Measurements from ENCODE around the gene COL27A1. TPM values are rescaled to one million over a fixed set of nuclear protein-coding genes. Genes with fewer than 3 reads are reported as not detected.

The COL27A1 gene
- total RNA-seq, 1 experiment from 2014 or later = 12.0 TPM

GRCh38 chr9:114134827-114135396, 20.4 kb upstream of the COL27A1 start:
- DNase-seq (ENCODE audit: low read depth, low spot score) (no peak), ATAC-seq (no peak)
- Histone ChIP-seq H3K27ac (ENCODE audit: low read depth, low read length) (no peak overlapping the region), H3K4me3 (replicated peaks in 1 of 2; ENCODE audit: low read depth in 1 of 2, low read length in 2 of 2) (no peak overlapping the region), H4K20me1 (ENCODE audit: insufficient read depth) (no peaks in the 10 kb centered on the region), H3K79me2 (ENCODE audit: insufficient read depth, low read length) (no peaks in the 10 kb centered on the region), H3K9me2 (ENCODE audit: insufficient read depth) (no peaks in the 10 kb centered on the region), H2AFZ (ENCODE audit: low read depth, low read length, poor library complexity, severe bottlenecking) (no peak overlapping the region), H3K36me3 (ENCODE audit: control insufficient read depth in 1 of 2, insufficient read depth in 2 of 2, low read length in 2 of 2) (no peaks in the 10 kb centered on the region), H3K9ac (ENCODE audit: low read length) (no peak overlapping the region), H3K27me3 (ENCODE audit: insufficient read depth, low read length) (no peaks in the 10 kb centered on the region; the same call in 1 of the 2 replicates), H3K4me1 (ENCODE audit: control insufficient read depth in 1 of 2, insufficient read depth in 2 of 2, low read length in 2 of 2) (no peaks in the 10 kb centered on the region), H3K9me3 (ENCODE audit: control insufficient read depth in 1 of 2, insufficient read depth in 1 of 2, low read depth in 1 of 2, low read length in 2 of 2) (no peaks in the 10 kb centered on the region), H3K4me2 (ENCODE audit: low read length) (no peak overlapping the region)
- intact Hi-C loops (cut with micrococcal nuclease) = no loop called here
- CTCF ChIA-PET = no interaction called here
- TF ChIP-seq TCF7L2 (IDR thresholded peaks at IDR 0.05; ENCODE audit: borderline replicate concordance, extremely low read depth, insufficient read depth, insufficient read length) (no peak), ATF3 (IDR thresholded peaks at IDR 0.05) (no peak), SP1 (IDR thresholded peaks at IDR 0.05; ENCODE audit: low read depth) (no peak), EZH2phosphoT487 (IDR thresholded peaks at IDR 0.05; ENCODE audit: borderline replicate concordance) (no peak), POLR2AphosphoS5 (IDR thresholded peaks at IDR 0.05; ENCODE audit: low read depth, low read length) (no peak), MAX (IDR thresholded peaks at IDR 0.05) (no peak), ZNF274 (IDR thresholded peaks at IDR 0.05; ENCODE audit: low read depth, low read length) (no peak)
- no TSS peak for BruUV-seq (replicated peaks)
- POLR2A ChIA-PET = interaction anchor here (0.6 kb wide), 1 partner anchor 142 kb away, joined by 3 read pairs; no protein-coding TSS in a partner anchor
- RAD21 ChIA-PET (ENCODE audit: low non-redundant PET in 1 of 2, low total read pairs in 2 of 2, uncharacterized antibody in 2 of 2, unreplicated experiment in 2 of 2) = no interaction called here

- no peaks in the 10 kb centered on the region for H3K9me2 ChIP-seq (ENCODE audit: insufficient read depth)
- ChIA-PET CTCF (interaction anchor here (0.7 kb wide), 1 partner anchor 29 kb away, joined by 3 read pairs; no protein-coding TSS in a partner anchor), RAD21 (ENCODE audit: low non-redundant PET in 1 of 2, low total read pairs in 2 of 2, uncharacterized antibody in 2 of 2, unreplicated experiment in 2 of 2) (no interaction called here), POLR2A (no interaction called here)
- H3K36me3 ChIP-seq (ENCODE audit: control insufficient read depth in 1 of 2, insufficient read depth in 2 of 2, low read length in 2 of 2) = no peaks in the 10 kb centered on the region
- H3K4me3 ChIP-seq (replicated peaks in 1 of 2; ENCODE audit: low read depth in 1 of 2, low read length in 2 of 2) = no peak overlapping the region
- H3K27me3 ChIP-seq (ENCODE audit: insufficient read depth, low read length) = peaks cover 15% of the 10 kb centered on the region
- TF ChIP-seq JUND (IDR thresholded peaks at IDR 0.05) = no peak
- no peak for TF ChIP-seq EGR1 (IDR thresholded peaks at IDR 0.05; ENCODE audit: low read depth)
- TF ChIP-seq SP1 (IDR thresholded peaks at IDR 0.05; ENCODE audit: low read depth) = no peak
- no peak for TF ChIP-seq CBX3 (IDR thresholded peaks at IDR 0.05; ENCODE audit: low read depth)
- TF ChIP-seq POLR2AphosphoS5 (IDR thresholded peaks at IDR 0.05; ENCODE audit: low read depth, low read length) = no peak
- TF ChIP-seq ZBTB33 (IDR thresholded peaks at IDR 0.05; ENCODE audit: extremely low read depth, insufficient replicate concordance, low read length) = no peak
- TF ChIP-seq REST (IDR thresholded peaks at IDR 0.05; ENCODE audit: low read depth) = no peak
- TF ChIP-seq SIN3A (IDR thresholded peaks at IDR 0.05; ENCODE audit: low read depth) = no peak
- no peak for TF ChIP-seq SRF (IDR thresholded peaks at IDR 0.05; ENCODE audit: low read depth)
- no peak for TF ChIP-seq RAD21 (IDR thresholded peaks at IDR 0.05; ENCODE audit: low read depth)
- H3K4me1 ChIP-seq (ENCODE audit: control insufficient read depth in 1 of 2, insufficient read depth in 2 of 2, low read length in 2 of 2) = no peaks in the 10 kb centered on the region
- intact Hi-C loops (cut with micrococcal nuclease) = no loop called here
- no peaks in the 10 kb centered on the region for H4K20me1 ChIP-seq (ENCODE audit: insufficient read depth)
- H3K9ac ChIP-seq (ENCODE audit: low read length) = no peak overlapping the region
- H3K9me3 ChIP-seq (ENCODE audit: control insufficient read depth in 1 of 2, insufficient read depth in 1 of 2, low read depth in 1 of 2, low read length in 2 of 2) = no peaks in the 10 kb centered on the region
- H3K79me2 ChIP-seq (ENCODE audit: insufficient read depth, low read length) = no peaks in the 10 kb centered on the region
- H2AFZ ChIP-seq (ENCODE audit: low read depth, low read length, poor library complexity, severe bottlenecking) = no peak overlapping the region
- no peak overlapping the region for H3K27ac ChIP-seq (ENCODE audit: low read depth, low read length)
- no peak for DNase-seq (ENCODE audit: low read depth, low spot score)
- BruUV-seq (replicated peaks) = no TSS peak
- H3K4me2 ChIP-seq (ENCODE audit: low read length) = no peak overlapping the region
- no peak for ATAC-seq
Measured at GRCh38 chr9:114137831-114138230, 17.5 kb upstream of the COL27A1 start.

Data from HCT116 (cell line).